HUES6 (cell line): Measurements from ENCODE around the gene SPATA3.

Experiments used
- H3K27ac ChIP-seq: 2 replicates; pipeline ENCODE4 v1.7.0; 2013; ENCODE audit warnings: low read depth, mild to moderate bottlenecking, low read length, inconsistent platforms
- H3K27me3 ChIP-seq: 2 replicates; pipeline ENCODE4 v1.6.1; 2013; ENCODE audit warnings: low read length; ENCODE audit not compliant: control insufficient read depth, insufficient read depth
- H3K36me3 ChIP-seq: 2 replicates; pipeline ENCODE4 v1.6.1; 2013; ENCODE audit warnings: low read length; ENCODE audit not compliant: control insufficient read depth, insufficient read depth
- H3K4me1 ChIP-seq: 2 replicates; pipeline ENCODE4 v1.6.1; 2013; ENCODE audit warnings: low read length; ENCODE audit not compliant: control insufficient read depth, insufficient read depth
- H3K4me3 ChIP-seq: 2 replicates; pipeline ENCODE4 v1.5.1; 2013; ENCODE audit warnings: low read depth, low read length
- H3K9ac ChIP-seq: one replicate; pipeline ENCODE4 v1.6.1; 2013; ENCODE audit warnings: mild to moderate bottlenecking, low read length
- H3K9me3 ChIP-seq: 2 replicates; pipeline ENCODE4 v1.6.1; 2013; ENCODE audit warnings: low read depth, low read length; ENCODE audit not compliant: control insufficient read depth, insufficient read depth

The SPATA3 gene

GRCh38 chr2:231050018-231050901 is 54.3 kb downstream of the SPATA3 start:
- H3K27me3 ChIP-seq = peaks cover 44% of the 10 kb centered on the region
- H3K36me3 ChIP-seq = no peaks in the 10 kb centered on the region
- H3K9me3 ChIP-seq = no peaks in the 10 kb centered on the region
- no peak overlapping the region for H3K27ac ChIP-seq
- 0 out of 2 replicates have a peak, but pooled peaks cover 5% of the 10 kb centered on the region for H3K4me1 ChIP-seq
- H3K9ac ChIP-seq = no peak overlapping the region
- H3K4me3 ChIP-seq = no peak overlapping the region

GRCh38 chr2:231051116-231051515 is 55.2 kb downstream of the SPATA3 start:
- Histone ChIP-seq H3K36me3 (no peaks in the 10 kb centered on the region), H3K4me1 (0 out of 2 replicates have a peak, but pooled peaks cover 5% of the 10 kb centered on the region), H3K9me3 (no peaks in the 10 kb centered on the region), H3K9ac (no peak overlapping the region), H3K4me3 (no peak overlapping the region), H3K27ac (no peak overlapping the region), H3K27me3 (peaks cover 44% of the 10 kb centered on the region)

DNA sequence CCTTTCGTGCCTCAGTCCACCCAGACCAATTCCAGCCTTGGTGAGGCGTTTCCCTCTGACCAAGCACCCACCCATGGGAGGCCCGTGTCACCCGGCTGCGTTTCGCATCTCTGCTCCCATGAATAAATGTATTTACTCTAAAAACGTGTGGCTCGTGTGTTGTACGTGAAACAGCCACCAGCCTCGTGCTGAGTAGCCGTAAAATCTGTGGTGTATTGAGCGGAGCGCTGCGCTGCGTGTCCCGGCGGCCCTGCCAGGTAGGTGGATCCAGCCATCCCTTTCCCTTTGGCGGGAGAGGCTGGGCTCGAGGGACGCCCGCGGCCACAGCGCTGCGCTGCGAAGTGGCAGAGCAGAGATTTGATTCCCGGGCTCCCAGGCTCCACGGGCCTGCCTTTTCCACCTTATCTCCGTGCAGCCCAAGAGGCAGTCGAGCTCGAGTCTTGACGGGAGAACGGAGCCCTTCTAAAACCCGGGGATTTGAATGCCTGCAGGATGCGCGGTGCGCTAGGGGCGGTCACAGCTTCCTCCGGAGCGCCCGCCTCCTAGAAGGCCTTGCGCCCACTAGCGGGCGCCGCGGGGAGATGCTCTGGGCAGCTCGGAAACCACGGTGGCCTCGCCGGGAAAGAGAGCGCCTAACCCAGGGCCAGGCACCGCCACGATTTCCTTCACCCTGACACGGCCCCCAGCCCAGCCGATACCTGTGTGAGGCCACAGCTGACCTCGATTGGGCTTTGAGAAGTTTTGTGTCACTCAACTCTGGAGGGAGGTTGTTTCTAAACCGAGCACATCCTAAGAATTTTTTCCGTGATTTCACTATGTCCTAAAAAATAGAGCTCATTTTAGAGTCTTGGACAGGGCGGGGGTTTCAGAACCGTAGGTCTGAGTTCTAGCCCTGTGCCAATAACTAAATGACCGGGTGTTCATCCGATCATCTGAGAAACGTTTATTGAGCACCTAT is 56.9 kb downstream of the SPATA3 start:
- Histone ChIP-seq H3K9me3 (no peaks in the 10 kb centered on the region), H3K36me3 (no peaks in the 10 kb centered on the region), H3K4me3 (peak overlapping the region; percentile 57), H3K27me3 (peaks cover 44% of the 10 kb centered on the region), H3K4me1 (peaks cover 7% of the 10 kb centered on the region; the same call in 1 of the 2 replicates), H3K27ac (no peak overlapping the region), H3K9ac (no peak overlapping the region)

GRCh38 chr2:231053846-231054245 is 57.9 kb downstream of the SPATA3 start:
- Histone ChIP-seq H3K27ac (no peak overlapping the region), H3K36me3 (no peaks in the 10 kb centered on the region), H3K4me3 (no peak overlapping the region)

DNA sequence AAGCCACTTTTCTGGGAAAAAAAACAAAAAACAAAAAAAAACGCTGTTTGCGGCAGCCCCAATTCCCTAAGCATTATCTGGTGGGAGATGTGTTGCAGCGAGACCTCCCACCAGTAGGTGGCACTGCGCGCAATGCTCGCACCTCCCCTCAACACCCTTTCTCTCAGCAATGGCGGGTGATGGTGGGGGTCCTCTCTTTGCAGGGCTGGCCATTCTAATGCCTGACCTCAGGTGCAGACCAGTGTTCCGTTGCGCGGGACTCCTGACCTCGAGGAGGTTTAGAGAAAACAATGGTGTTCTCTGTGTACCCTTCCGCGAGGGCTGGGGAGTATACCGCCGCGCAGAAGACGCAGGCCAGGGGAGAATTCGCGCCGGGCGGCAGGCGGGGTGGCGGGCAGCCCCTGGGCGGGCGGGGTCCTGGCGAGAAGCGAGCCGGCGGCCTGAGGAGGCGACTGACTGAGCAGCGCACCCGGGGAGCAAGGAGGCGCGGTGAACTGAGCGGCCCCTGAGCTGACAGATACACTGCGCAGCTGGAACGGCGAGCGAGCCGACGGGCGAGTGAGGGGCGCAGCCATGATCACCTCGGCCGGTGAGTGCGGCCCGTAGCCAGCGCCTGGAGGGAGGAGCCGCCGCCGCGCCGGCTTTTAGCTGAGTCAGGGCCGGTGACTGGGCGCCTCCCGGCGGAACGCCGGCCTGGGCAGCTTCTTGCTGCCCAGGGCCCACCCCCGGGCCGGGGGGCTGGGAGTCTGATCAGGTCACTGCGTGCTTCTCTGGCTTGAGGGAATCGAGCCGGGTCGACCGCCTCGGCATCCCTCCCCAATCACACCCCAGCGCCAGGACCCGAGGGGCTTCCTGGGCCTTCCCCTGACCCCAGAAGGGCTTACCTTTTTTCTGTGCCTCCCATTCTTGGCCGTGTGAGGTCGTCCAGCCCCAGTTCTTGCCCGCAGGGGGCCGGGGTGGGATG is 60.8 kb downstream of the SPATA3 start, which contains the start of gene PSMD1:
Gene PSMD1 (plus strand): TSS at position 415 of the 964 bp plus-strand sequence. CDS start 159 bp downstream, at position 574.
- Histone ChIP-seq H3K27ac (peak within 1 kb of the TSS; percentile 98), H3K4me1 (peaks cover 11% of the 10 kb centered on the region; the same call in 1 of the 2 replicates), H3K27me3 (peaks cover 27% of the 10 kb centered on the region), H3K9ac (peak within 1 kb of the TSS; percentile 94), H3K36me3 (peaks cover 15% of the 10 kb centered on the region), H3K4me3 (peak within 1 kb of the TSS; percentile 90), H3K9me3 (no peaks in the 10 kb centered on the region)

More at GRCh38 chr2:231053846-231054245, 57.9 kb downstream of the SPATA3 start:
- Histone ChIP-seq H3K4me1 (peaks cover 11% of the 10 kb centered on the region; the same call in 1 of the 2 replicates), H3K27me3 (peaks cover 44% of the 10 kb centered on the region), H3K9ac (no peak overlapping the region), H3K9me3 (no peaks in the 10 kb centered on the region)

DNA sequence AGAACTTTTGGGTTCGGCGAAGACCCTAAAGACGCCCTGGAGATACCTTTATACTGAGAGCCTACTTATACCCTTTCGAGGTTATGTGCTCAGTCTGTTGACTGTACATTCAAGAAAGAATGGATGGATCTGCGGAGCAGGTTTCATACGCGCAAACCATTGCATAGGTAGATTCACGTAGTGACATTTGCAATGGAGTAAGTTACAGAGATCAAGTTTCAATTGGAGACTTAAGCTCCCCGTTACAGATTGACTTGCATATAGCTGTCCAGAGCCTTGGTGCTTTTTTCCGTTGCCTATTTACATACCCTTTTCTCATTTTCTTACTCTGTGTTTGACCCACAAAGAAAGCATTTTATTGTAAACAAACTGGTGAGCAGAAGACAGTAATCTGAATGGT is 61.7 kb downstream of the SPATA3 start:
- no peaks in the 10 kb centered on the region for H3K9me3 ChIP-seq
- H3K27me3 ChIP-seq = peaks cover 18% of the 10 kb centered on the region
- H3K4me3 ChIP-seq = peak overlapping the region; percentile 90
- peaks cover 7% of the 10 kb centered on the region; the same call in 1 of the 2 replicates for H3K4me1 ChIP-seq
- H3K9ac ChIP-seq = peak overlapping the region; percentile 94
- H3K27ac ChIP-seq = peak overlapping the region; percentile 98; the same call in 1 of the 2 replicates
- peaks cover 23% of the 10 kb centered on the region for H3K36me3 ChIP-seq
